WTC11 (cell line): Measurements from ENCODE around the gene IVNS1ABP.

ENCODE experiments used
- ATF3 ChIP-seq: sonication (generic); formaldehyde crosslinking; conservative IDR thresholded peaks from 2 replicates; pipeline ENCODE4 v1.8.1; 2022; ENCODE audit warnings: mild to moderate bottlenecking, missing genetic modification reagents
- ATF6 ChIP-seq: sonication (generic); formaldehyde crosslinking; IDR thresholded peaks from 2 replicates; pipeline ENCODE4 v1.8.1; 2023; ENCODE audit warnings: mild to moderate bottlenecking, missing genetic modification reagents
- CBFB ChIP-seq: sonication (generic); formaldehyde crosslinking; IDR thresholded peaks from 2 replicates; pipeline ENCODE4 v1.8.1; 2022; ENCODE audit warnings: mild to moderate bottlenecking, low read depth, missing genetic modification reagents
- CTCF ChIP-seq: fragments of 200-600 bp; IDR thresholded peaks from 2 replicates; pipeline ENCODE4 v1.8.0; 2022; ENCODE audit warnings: antibody characterized with exemption
- E2F5 ChIP-seq: sonication (generic); formaldehyde crosslinking; IDR thresholded peaks from 2 replicates; pipeline ENCODE4 v1.8.1; 2022; ENCODE audit warnings: mild to moderate bottlenecking, moderate library complexity, missing genetic modification reagents
- EMX1 ChIP-seq: fragments of 250-450 bp; sonication (Bioruptor Pico); IDR thresholded peaks from 2 replicates; pipeline ENCODE4 v1.8.0; 2021; ENCODE audit warnings: mild to moderate bottlenecking
- KAT7 ChIP-seq: sonication (generic); formaldehyde crosslinking; IDR thresholded peaks from 2 replicates; pipeline ENCODE4 v1.8.1; 2023; ENCODE audit warnings: missing genetic modification reagents, mild to moderate bottlenecking, borderline replicate concordance
- MAX ChIP-seq: sonication (generic); formaldehyde crosslinking; IDR thresholded peaks from 2 replicates; pipeline ENCODE4 v1.8.0; 2022; ENCODE audit warnings: mild to moderate bottlenecking, missing genetic modification reagents
- NR3C1 ChIP-seq: sonication (generic); formaldehyde crosslinking; conservative IDR thresholded peaks from 2 replicates; pipeline ENCODE4 v1.8.1; 2023; ENCODE audit warnings: low read depth, mild to moderate bottlenecking, missing genetic modification reagents
- RELA ChIP-seq: sonication (generic); formaldehyde crosslinking; IDR thresholded peaks from 2 replicates; pipeline ENCODE4 v1.8.1; 2022; ENCODE audit warnings: missing genetic modification reagents, mild to moderate bottlenecking, borderline replicate concordance
- TEAD4 ChIP-seq: sonication (generic); formaldehyde crosslinking; IDR thresholded peaks from 2 replicates; pipeline ENCODE4 v1.8.0; 2022; ENCODE audit warnings: mild to moderate bottlenecking, missing genetic modification reagents
- USF1 ChIP-seq: sonication (generic); formaldehyde crosslinking; IDR thresholded peaks from 2 replicates; pipeline ENCODE4 v1.8.0; 2022; ENCODE audit warnings: mild to moderate bottlenecking, missing genetic modification reagents
- ZBTB43 ChIP-seq: sonication (generic); formaldehyde crosslinking; IDR thresholded peaks from 2 replicates; pipeline ENCODE4 v1.8.1; 2023; ENCODE audit warnings: mild to moderate bottlenecking, missing genetic modification reagents
- ZNF263 ChIP-seq: sonication (generic); formaldehyde crosslinking; IDR thresholded peaks from 2 replicates; pipeline ENCODE4 v1.8.1; 2022; ENCODE audit warnings: low read depth, mild to moderate bottlenecking, moderate library complexity, missing genetic modification reagents

GRCh38 chr1:185343306-185343705, 26.3 kb upstream of the IVNS1ABP start:
- TF ChIP-seq CTCF (no peak), ZNF263 (CRISPR knock-in tag) (no peak), KAT7 (CRISPR knock-in tag) (no peak), ATF3 (CRISPR knock-in tag) (no peak), NR3C1 (CRISPR knock-in tag) (no peak), TEAD4 (CRISPR knock-in tag) (no peak), CBFB (no peak), USF1 (CRISPR knock-in tag) (no peak), RELA (no peak), EMX1 (CRISPR knock-in tag) (no peak), ATF6 (CRISPR knock-in tag) (no peak), E2F5 (no peak), ZBTB43 (CRISPR knock-in tag) (no peak), MAX (no peak)
